Measurements from ENCODE around the gene PAX9. TPM values are rescaled to one million over a fixed set of nuclear protein-coding genes. Genes with fewer than 3 reads are reported as not detected.

The PAX9 gene
- total RNA-seq, 2 donors from 2014 or later = not detected

DNA sequence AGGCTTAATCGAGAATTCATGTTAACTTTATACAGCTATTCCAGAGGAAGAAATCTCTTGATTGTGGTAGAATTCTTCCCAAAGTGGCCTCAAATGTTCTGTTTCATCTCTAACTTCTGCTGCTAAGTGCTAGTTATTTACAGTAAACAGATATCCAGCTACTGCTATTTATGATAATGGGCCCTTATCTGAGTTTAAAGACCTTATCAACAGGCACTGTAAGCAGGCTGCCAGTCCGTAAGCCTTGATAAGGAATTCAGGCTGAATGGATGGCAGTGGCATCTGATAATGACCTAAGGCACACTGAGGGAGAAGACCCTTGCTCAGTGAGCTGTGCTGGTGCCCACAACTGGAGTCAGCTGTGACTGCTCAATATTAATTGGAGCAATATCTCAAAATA lies 59.0 kb downstream of the PAX9 start:
- no peaks in the 10 kb centered on the region for H3K4me1 Mint-ChIP-seq
- no peak overlapping the region for H3K4me3 Mint-ChIP-seq
- H3K27me3 Mint-ChIP-seq = peaks cover 3% of the 10 kb centered on the region
- no peak for ATAC-seq (replicated peaks)
- peaks cover 3% of the 10 kb centered on the region for H3K9me3 Mint-ChIP-seq
- H3K27ac Mint-ChIP-seq = no peak overlapping the region
- H3K36me3 Mint-ChIP-seq (ENCODE audit: low read depth) = no peaks in the 10 kb centered on the region

GRCh38 chr14:36721877-36722276 lies 60.2 kb downstream of the PAX9 start:
- H3K4me3 Mint-ChIP-seq = no peak overlapping the region
- H3K36me3 Mint-ChIP-seq (ENCODE audit: low read depth) = no peaks in the 10 kb centered on the region
- H3K9me3 Mint-ChIP-seq = peaks cover 3% of the 10 kb centered on the region
- no peaks in the 10 kb centered on the region for H3K4me1 Mint-ChIP-seq
- no peak overlapping the region for H3K27ac Mint-ChIP-seq
- H3K27me3 Mint-ChIP-seq = peaks cover 3% of the 10 kb centered on the region
- no peak for ATAC-seq (replicated peaks)

DNA sequence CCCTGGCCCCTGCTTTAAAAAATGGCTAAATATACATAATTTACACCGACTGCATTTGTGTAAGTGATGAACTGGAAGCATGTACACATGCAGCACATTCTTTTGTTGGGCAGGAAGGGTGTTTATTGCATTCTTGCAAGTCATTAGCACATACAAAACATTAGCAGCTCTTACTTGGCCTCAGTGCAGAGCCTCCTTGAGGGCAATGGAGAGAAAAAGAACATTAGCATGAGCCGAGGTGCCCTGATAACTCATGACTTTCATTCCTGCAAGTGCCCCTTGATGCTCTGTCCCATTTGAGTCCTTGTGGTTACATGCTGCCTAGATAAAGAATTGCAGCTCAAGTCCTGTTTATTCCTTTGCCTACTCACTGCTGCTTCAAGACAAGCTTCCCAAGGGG lies 61.9 kb downstream of the PAX9 start:
- H3K27ac Mint-ChIP-seq = no peak overlapping the region
- no peaks in the 10 kb centered on the region for H3K36me3 Mint-ChIP-seq (ENCODE audit: low read depth)
- ATAC-seq (replicated peaks) = no peak
- peaks cover 3% of the 10 kb centered on the region for H3K9me3 Mint-ChIP-seq
- H3K4me1 Mint-ChIP-seq = no peaks in the 10 kb centered on the region
- H3K4me3 Mint-ChIP-seq = no peak overlapping the region
- H3K27me3 Mint-ChIP-seq = peaks cover 3% of the 10 kb centered on the region

DNA sequence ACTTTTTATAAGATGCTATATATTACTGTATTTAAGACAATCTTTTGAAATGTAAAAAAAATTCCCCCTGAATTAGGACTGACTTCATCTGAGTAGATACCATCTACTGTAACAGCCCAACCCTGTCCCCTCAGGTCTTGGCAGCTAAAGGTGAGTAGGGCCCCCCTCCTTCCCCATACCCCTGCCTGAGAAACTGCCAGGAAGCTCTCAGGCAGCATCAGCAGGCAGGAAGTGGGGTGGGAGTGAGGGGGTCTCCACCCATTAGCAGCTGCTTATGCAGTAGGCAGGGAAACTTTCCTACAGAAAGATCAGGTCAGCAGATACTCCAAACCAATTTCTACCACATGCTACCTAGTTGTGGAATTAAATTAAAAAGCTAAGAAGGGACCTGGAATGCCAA lies 62.5 kb downstream of the PAX9 start:
- no peak for ATAC-seq (replicated peaks)
- no peaks in the 10 kb centered on the region for H3K4me1 Mint-ChIP-seq
- peaks cover 3% of the 10 kb centered on the region for H3K27me3 Mint-ChIP-seq
- H3K9me3 Mint-ChIP-seq = peaks cover 3% of the 10 kb centered on the region
- H3K27ac Mint-ChIP-seq = no peak overlapping the region
- H3K4me3 Mint-ChIP-seq = no peak overlapping the region
- H3K36me3 Mint-ChIP-seq (ENCODE audit: low read depth) = no peaks in the 10 kb centered on the region

GRCh38 chr14:36726128-36726527 lies 64.5 kb downstream of the PAX9 start:
- Mint-ChIP-seq H3K4me3 (no peak overlapping the region), H3K4me1 (no peaks in the 10 kb centered on the region), H3K9me3 (peaks cover 3% of the 10 kb centered on the region), H3K36me3 (ENCODE audit: low read depth) (no peaks in the 10 kb centered on the region), H3K27me3 (peaks cover 3% of the 10 kb centered on the region), H3K27ac (no peak overlapping the region)
- ATAC-seq (replicated peaks) = no peak

Other genes starting within 250 kb of the PAX9 start
- gene NKX2-1, start 141.6 kb upstream of the PAX9 start, total RNA-seq = not detected
- not detected for gene NKX2-8, start 79.2 kb upstream of the PAX9 start, total RNA-seq